Right renal cortex interstitium (tissue), 3 donors: Measurements from ENCODE around the gene LDHD. TPM values are rescaled to one million over a fixed set of nuclear protein-coding genes. Genes with fewer than 3 reads are reported as not detected.

Experiments used
- DNase-seq, 3 donors: peaks; one replicate each; pipeline ENCODE4 v3.0.0-alpha.2; 2013; ENCODE audit warnings: low read depth in 3 of 3, low spot score in 2 of 3
- polyA plus RNA-seq, 3 donors: library from polyadenylated mRNA; unstranded; fragments of 120-200 nt; gene quantifications; one replicate each; pipeline ENCODE4 v1.2.1, GENCODE V29; 2013; ENCODE audit not compliant: insufficient read length in 3 of 3

The LDHD gene
- polyA plus RNA-seq, 3 donors, result 4.9 to 5.7 (median 5.7) TPM

GRCh38 chr16:75114946-75115825, 1.4 kb downstream of the LDHD start:
- DNase-seq, result no peak

GRCh38 chr16:75114179-75114945, 2.2 kb downstream of the LDHD start:
- DNase-seq, result no peak

GRCh38 chr16:75113541-75114121, 2.9 kb downstream of the LDHD start:
- DNase-seq, result no peak

- no peak for DNase-seq
Measured at GRCh38 chr16:75112734-75113491, 3.7 kb downstream of the LDHD start.

- DNase-seq, result no peak
Measured at GRCh38 chr16:75111961-75112733, 4.4 kb downstream of the LDHD start.

GRCh38 chr16:75111514-75111940, 5.1 kb downstream of the LDHD start:
- no peak for DNase-seq

GRCh38 chr16:75110637-75111513, 5.7 kb downstream of the LDHD start:
- DNase-seq, result peak; percentile 66 to 78 (median 67)

GRCh38 chr16:75109732-75110243, 6.8 kb downstream of the LDHD start:
- no peak for DNase-seq

GRCh38 chr16:75108792-75109731, 7.5 kb downstream of the LDHD start:
- peak in 2 of 3 donors; percentile 57 to 68 for DNase-seq

GRCh38 chr16:75107505-75107904, 9.1 kb downstream of the LDHD start:
- no peak for DNase-seq

GRCh38 chr16:75106351-75107274, 10.0 kb downstream of the LDHD start:
- DNase-seq, result no peak

- DNase-seq, result no peak
Measured at GRCh38 chr16:75105306-75106061, 11.1 kb downstream of the LDHD start.

GRCh38 chr16:75104836-75105235, 11.7 kb downstream of the LDHD start:
- no peak for DNase-seq

GRCh38 chr16:75103994-75104393, 12.6 kb downstream of the LDHD start:
- no peak for DNase-seq

GRCh38 chr16:75102595-75102994, 14.0 kb downstream of the LDHD start:
- DNase-seq, result no peak

GRCh38 chr16:75101635-75102034, 14.9 kb downstream of the LDHD start:
- no peak for DNase-seq
